Tibial nerve (tissue), 4 donors: ENCODE results near the gene PHC2. TPM values are rescaled to one million over a fixed set of nuclear protein-coding genes. Genes with fewer than 3 reads are reported as not detected.

Experiments
- DNase-seq, 2 donors: peaks; one replicate each; pipeline ENCODE4 v3.0.0-alpha.2; 2019; ENCODE audit warnings: low spot score in 2 of 2
- H3K27ac ChIP-seq, 4 donors: fragments of 200-600 bp; sonication (generic) in 3 of 4; one replicate each; pipeline ENCODE4 v1.5.1; 2017 to 2019; ENCODE audit warnings: mild to moderate bottlenecking in 1 of 4
- H3K27me3 ChIP-seq, 2 donors: fragments of 200-600 bp; sonication (generic) in 1 of 2; one replicate each; pipeline versions ENCODE4 v1.5.1 to v1.6.0; 2017 to 2019
- H3K36me3 ChIP-seq, 3 donors: fragments of 200-600 bp; sonication (generic); one replicate each; pipeline ENCODE4 v1.5.1; 2018 to 2019
- H3K4me1 ChIP-seq, 4 donors: fragments of 200-600 bp; sonication (generic) in 3 of 4; one replicate each; pipeline ENCODE4 v1.5.1; 2017 to 2019
- H3K4me3 ChIP-seq, 4 donors: fragments of 200-600 bp; sonication (generic) in 3 of 4; one replicate each; pipeline ENCODE4 v1.5.1; 2017 to 2019; ENCODE audit warnings: mild to moderate bottlenecking in 1 of 4, moderate library complexity in 1 of 4
- H3K9me3 ChIP-seq, 4 donors: fragments of 200-600 bp; sonication (generic) in 3 of 4; one replicate each; pipeline ENCODE4 v1.5.1; 2017 to 2019
- EP300 ChIP-seq, 2 donors: sonication (generic); formaldehyde crosslinking; IDR thresholded peaks; one replicate each; pipeline ENCODE4 v1.6.1; 2017; ENCODE audit warnings: antibody characterized with exemption in 2 of 2, mild to moderate bottlenecking in 1 of 2
- POLR2A ChIP-seq, 2 donors: fragments of 450-650 bp; IDR thresholded peaks; one replicate each; pipeline ENCODE4 v1.6.1; 2017; ENCODE audit warnings: antibody characterized with exemption in 2 of 2, mild to moderate bottlenecking in 2 of 2, moderate library complexity in 2 of 2
- WGBS, 2 donors: methylation state at CpG; one replicate each; pipeline ENCODE4 v1.1.5; 2018; 5-methylcytosine and 5-hydroxymethylcytosine counted together
- total RNA-seq, 4 donors: library from RNA; depleted of rRNA; stranded (reverse); fragments of >200 nt; gene quantifications; one replicate each; pipeline ENCODE4 v1.1.0, GENCODE V29; 2016
- TF ChIP-seq, protein P1 (sequence below), 5 experiments: fragments of 200-600 bp in 3 of 5; fragments of 450-650 bp in 2 of 5; sonication (generic) in 3 of 5; IDR thresholded peaks; one replicate each; pipeline ENCODE4 v1.5.1; 2016 to 2019; ENCODE audit warnings: antibody characterized with exemption in 5 of 5, mild to moderate bottlenecking in 3 of 5, moderate library complexity in 2 of 5

Gene PHC2
- total RNA-seq, 4 donors from 2014 or later: 152 to 458 (median 204) TPM

DNA sequence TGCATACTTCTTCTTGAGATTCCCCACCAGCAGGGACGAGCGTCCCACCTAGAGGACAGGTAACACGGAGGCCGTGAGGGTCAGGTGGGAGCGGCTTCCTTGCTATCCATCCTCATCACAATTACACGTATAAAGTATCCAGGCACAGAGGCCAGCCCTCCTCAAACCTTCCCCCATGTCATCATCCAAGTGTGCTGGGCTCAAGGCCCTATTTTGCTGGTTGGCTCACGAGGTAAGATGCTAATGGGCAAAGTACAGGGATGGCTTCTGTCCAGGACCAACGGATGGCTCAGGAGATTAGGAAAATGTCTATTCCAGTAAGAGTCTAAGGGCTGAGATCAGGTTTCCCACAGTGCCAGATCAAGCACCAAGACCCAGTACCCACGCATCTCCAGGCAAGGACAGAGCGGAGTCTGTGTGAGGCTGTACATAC, 98.5 kb downstream of the PHC2 start:
- WGBS, 2 donors: 71 to 78% methylated on average over 10 of the region's 10 CpGs
- Histone ChIP-seq H3K27me3 (no peaks in the 10 kb centered on the region), H3K4me3 (no peak overlapping the region), H3K9me3 (no peaks in the 10 kb centered on the region), H3K4me1 (peaks cover 3 to 89% (median 67%) of the 10 kb centered on the region in 4 donors), H3K36me3 (peaks cover 15 to 58% (median 25%) of the 10 kb centered on the region in 3 donors), H3K27ac (peak overlapping the region; percentile 60 to 98 (median 80))
- DNase-seq: no peak
- no peak for TF ChIP-seq POLR2A (IDR thresholded peaks at IDR 0.05)
- TF ChIP-seq, protein P1, sequence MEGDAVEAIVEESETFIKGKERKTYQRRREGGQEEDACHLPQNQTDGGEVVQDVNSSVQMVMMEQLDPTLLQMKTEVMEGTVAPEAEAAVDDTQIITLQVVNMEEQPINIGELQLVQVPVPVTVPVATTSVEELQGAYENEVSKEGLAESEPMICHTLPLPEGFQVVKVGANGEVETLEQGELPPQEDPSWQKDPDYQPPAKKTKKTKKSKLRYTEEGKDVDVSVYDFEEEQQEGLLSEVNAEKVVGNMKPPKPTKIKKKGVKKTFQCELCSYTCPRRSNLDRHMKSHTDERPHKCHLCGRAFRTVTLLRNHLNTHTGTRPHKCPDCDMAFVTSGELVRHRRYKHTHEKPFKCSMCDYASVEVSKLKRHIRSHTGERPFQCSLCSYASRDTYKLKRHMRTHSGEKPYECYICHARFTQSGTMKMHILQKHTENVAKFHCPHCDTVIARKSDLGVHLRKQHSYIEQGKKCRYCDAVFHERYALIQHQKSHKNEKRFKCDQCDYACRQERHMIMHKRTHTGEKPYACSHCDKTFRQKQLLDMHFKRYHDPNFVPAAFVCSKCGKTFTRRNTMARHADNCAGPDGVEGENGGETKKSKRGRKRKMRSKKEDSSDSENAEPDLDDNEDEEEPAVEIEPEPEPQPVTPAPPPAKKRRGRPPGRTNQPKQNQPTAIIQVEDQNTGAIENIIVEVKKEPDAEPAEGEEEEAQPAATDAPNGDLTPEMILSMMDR (IDR thresholded peaks at IDR 0.05): no peak
- TF ChIP-seq EP300 (IDR thresholded peaks at IDR 0.05): no peak

DNA sequence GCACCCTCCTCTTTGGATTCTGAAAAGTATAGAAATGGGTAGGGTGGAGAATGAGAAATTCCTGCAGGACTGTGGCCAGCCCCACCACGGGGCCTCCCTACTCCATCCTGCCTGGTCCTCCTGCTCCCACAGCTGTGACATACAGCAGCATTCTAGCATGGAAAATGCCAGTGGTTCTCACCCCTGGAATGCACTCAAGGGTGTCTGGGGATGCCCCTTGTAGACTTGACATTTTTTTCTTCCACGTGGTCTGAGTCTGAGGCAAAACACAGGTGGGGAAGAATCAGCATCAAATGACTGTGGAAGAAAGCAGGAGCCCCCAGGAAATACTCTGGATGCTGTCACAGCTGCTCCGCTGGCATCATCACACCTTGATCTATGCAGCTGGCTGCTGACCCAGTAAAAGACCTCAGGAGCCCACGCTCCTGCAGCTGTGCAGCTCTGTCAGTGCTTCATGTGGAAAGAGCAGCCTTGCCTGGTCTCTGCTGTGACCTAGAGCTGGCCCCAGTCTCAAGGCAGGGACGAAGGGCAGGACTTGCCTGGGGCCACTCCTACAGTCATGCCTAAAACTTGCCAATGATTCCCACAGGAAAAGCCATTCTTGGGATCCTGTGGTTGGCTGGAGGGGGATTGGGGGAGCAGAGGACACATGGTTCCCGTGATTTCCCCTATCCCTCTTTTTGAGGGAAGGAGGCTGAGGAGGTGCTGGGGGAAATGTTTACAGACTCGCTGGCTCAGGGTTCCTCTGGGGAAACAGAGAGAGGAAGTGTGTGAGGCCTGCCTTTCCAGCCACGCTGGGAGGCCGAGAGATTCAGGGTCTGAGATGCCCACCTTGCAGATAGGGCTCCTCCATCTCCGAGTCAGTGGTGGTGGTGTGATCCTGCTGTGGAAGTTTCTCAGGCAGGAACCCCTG, 99.2 kb downstream of the PHC2 start:
- H3K4me3 ChIP-seq: no peak overlapping the region
- no peaks in the 10 kb centered on the region for H3K9me3 ChIP-seq
- peak overlapping the region; percentile 16 to 98 (median 80) for H3K27ac ChIP-seq
- H3K27me3 ChIP-seq: no peaks in the 10 kb centered on the region
- WGBS, 2 donors: 47 to 55% methylated on average over 10 of the region's 10 CpGs
- peaks cover 15 to 65% (median 28%) of the 10 kb centered on the region in 3 donors for H3K36me3 ChIP-seq
- H3K4me1 ChIP-seq: peaks cover 3 to 85% (median 63%) of the 10 kb centered on the region in 4 donors
- no peak for DNase-seq
- TF ChIP-seq, protein P1 (IDR thresholded peaks at IDR 0.05): no peak
- no peak for TF ChIP-seq POLR2A (IDR thresholded peaks at IDR 0.05)
- TF ChIP-seq EP300 (IDR thresholded peaks at IDR 0.05): no peak

DNA sequence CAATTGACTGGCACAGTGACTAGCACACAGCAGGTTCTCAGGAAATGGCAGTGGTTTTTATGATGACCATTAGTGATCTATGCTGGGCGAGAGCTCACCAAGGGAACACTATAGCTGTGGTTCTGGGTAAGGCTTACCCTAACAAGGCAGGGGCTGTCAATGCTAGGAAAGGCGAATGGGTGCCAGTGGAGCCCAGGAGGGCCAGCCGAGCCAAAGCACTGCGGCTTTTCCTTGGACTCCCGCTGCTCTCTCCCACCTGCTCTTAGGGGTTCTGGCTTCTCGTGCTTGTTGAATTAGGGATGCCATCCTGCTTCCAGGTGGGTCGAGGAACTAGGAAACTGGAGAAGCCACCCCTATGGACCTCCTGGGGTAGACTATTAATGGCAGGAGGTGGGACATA, 100.0 kb downstream of the PHC2 start:
- Histone ChIP-seq H3K4me3 (no peak overlapping the region), H3K9me3 (no peaks in the 10 kb centered on the region), H3K36me3 (peaks cover 15 to 73% (median 28%) of the 10 kb centered on the region in 3 donors), H3K27ac (peak overlapping the region in 2 of 4 donors; percentile 97 to 98), H3K4me1 (peaks cover 3 to 83% (median 60%) of the 10 kb centered on the region in 4 donors), H3K27me3 (no peaks in the 10 kb centered on the region)
- no peak for TF ChIP-seq EP300 (IDR thresholded peaks at IDR 0.05)
- TF ChIP-seq, protein P1 (IDR thresholded peaks at IDR 0.05): no peak
- TF ChIP-seq POLR2A (IDR thresholded peaks at IDR 0.05): no peak
- WGBS, 2 donors: 91 to 92% methylated on average over 7 of the region's 7 CpGs
- DNase-seq: no peak

DNA sequence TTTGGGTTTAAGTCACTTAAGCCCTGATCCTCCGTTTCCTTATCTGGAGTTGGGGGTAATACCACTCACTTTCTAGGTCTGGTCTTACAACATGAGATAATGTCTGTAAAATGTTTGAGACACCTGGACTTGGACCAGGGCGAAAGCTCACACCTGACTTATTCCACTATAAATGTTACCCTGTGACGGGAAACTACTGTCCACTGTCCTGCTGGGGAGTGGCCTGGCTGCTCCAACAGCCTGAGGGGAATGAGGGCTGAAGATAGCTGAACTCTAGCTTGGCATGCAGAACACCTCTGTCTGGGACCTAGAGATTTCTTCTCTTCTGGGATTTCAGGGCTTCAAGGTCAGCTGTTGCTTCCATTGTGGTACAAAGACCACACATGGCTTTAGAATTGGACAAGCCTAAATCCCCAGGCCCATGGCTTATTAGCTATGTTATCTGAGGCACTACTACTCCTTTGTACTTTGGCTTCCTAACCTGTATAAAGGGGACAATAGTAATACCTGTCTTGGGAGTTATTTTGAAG, 100.5 kb downstream of the PHC2 start:
- H3K27me3 ChIP-seq: no peaks in the 10 kb centered on the region
- no peak for DNase-seq
- H3K4me3 ChIP-seq: no peak overlapping the region
- TF ChIP-seq, protein P1 (IDR thresholded peaks at IDR 0.05): no peak
- TF ChIP-seq EP300 (IDR thresholded peaks at IDR 0.05) (no peak), POLR2A (IDR thresholded peaks at IDR 0.05) (no peak)
- peaks cover 18 to 78% (median 31%) of the 10 kb centered on the region in 3 donors for H3K36me3 ChIP-seq
- H3K4me1 ChIP-seq: peaks cover 3 to 78% (median 55%) of the 10 kb centered on the region in 4 donors
- peak overlapping the region in 2 of 4 donors; percentile 97 to 98 for H3K27ac ChIP-seq
- H3K9me3 ChIP-seq: no peaks in the 10 kb centered on the region
- WGBS, 2 donors: 86 to 97% methylated on average over 3 of the region's 3 CpGs
